Activated CD8-positive, alpha-beta memory T cell treated with anti-CD3 and anti-CD28 coated beads, Interleukin-2, amount 50 U/mL, for 4 hours (primary cell): ENCODE data around the gene BCL11B.

Experiments
- DNase-seq: peaks from one replicate; pipeline ENCODE4 v3.0.0-alpha.2; 2020

BCL11B gene

GRCh38 chr14:99286761-99287160 is 14.8 kb upstream of the BCL11B start:
- no peak for DNase-seq

DNA sequence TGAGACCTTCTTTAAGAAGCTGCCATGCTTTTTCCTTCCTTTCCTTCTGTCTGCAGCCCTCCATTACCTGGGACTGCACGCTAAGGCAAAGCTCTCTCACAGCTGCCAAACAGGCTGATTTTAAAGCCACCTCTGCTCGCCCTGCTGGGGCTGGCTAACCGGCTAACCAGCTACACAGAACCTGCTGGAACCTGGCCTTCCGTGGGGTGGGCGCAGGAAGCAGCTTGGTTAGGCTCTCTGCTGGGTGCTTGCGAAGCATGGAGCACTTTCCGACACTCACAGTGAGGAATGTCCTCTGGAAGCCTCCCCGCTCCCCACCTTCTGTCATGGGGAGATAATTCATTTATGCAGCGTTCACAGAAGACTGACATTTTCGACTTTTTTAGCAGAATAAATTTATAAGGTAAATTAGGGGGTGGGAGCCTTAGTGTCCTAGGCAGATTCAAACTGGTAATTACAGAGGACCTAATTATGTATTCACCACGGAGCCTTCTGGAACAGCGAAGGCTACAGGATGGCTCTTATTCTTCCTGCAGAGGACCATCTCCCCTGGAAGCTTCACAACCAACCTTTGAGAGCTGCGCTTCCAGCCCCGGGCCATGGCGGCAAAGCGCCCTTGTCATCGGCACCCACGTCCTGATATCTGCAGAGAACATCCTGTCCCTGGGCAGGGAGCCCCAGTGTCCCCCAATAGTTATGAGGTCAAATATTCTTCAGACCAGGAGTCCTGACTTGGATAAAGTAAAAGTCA is 12.4 kb upstream of the BCL11B start:
- DNase-seq, result no peak

DNA sequence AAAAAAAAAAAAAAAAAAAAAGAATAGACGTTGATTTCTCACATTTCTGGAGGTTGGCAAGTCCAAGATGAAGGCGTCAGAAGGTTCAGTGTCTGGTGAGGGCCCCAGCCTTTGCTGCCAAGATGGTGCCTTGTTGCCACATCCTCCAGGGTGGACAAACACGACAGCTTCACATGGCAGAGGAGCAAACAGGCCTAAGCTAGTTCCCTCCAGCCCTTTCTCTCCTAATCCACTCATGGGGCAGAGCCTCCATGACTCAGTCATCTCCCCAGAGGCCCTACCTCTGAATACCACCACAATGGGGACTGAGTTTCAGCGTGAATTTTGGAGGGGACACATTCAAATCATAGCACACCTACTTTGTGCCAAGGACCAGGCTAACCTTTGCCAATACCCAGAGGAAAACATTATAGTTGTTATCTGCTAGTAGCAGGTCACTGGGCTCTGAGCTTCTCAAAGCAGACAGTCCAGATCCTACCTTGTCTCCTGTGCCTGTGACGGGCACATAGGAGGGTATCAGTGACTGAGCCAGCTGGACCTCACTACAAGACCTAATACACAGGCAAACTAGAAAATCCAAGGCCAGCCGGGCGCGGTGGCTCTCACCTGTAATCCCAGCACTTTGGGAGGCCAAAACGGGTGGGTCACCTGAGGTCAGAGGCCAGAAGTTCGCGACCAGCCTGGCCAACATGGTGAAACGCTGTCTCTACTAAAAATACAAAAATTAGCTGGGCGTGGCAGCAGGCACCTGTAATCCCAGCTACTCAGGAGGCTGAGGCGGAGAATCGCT is 10.5 kb upstream of the BCL11B start:
- no peak for DNase-seq

DNA sequence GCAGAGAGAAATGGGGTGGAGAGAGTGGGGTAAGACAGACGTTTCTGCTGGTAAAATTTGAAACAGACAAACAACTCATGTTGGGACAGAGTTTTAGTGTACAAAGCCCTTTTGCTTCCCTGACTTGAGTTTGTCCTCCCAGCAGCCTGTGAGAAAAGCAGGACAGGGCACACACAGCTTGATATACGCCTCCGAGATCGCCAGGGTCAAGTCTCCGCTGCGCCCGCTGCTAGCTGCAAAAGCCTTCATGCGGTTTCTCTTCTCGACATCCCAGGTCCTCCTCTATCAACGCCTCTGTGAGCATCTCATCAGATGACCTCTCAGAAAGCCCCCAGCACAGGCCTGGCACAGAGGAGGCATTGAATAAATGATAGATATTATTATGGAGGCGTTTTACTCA is 9.4 kb upstream of the BCL11B start:
- DNase-seq, result no peak

- DNase-seq, result no peak
Measured at GRCh38 chr14:99280852-99281251, 8.9 kb upstream of the BCL11B start.

- DNase-seq, result no peak
Measured at GRCh38 chr14:99280066-99280731, 8.2 kb upstream of the BCL11B start.

DNA sequence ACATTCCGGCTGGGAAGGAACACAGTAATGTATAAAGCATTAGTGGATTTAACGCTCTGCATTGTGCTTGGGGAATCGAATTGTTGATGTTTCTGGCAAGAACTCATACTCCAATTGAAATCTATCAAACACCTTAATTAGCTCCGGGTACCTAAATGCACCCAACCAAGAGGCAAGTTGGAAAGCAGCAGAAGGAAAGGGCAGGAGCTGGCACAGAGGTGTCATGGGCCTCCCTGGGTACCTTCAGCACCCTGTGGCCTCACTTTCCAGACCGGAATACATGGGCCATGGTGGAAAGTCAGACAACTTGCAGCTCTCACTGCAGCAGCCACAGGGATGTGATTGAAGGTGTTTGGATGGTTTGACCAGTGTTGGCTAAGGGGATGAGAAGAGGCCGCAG is 6.8 kb upstream of the BCL11B start:
- DNase-seq, result no peak

- no peak for DNase-seq
Measured at GRCh38 chr14:99277530-99277929, 5.5 kb upstream of the BCL11B start.

DNA sequence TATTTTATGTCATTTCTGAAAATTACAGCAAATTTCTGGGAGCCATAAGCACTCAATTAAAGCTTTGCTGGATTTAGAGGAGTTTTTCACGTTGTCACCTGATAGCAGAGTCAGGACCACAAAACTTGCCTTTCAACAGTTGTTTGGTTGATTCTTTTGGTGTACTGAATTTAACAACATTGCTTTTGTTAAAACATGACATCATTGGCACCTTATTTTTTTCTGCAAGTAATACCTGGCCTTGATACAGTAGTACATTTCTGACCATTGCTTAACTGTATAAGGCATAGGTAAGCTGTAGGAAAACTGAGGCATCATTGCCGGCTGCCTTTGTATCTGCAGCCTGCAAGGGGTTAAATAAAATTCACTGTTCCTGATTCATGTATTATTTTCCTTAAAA is 4.5 kb upstream of the BCL11B start:
- DNase-seq, result no peak

- no peak for DNase-seq
Measured at GRCh38 chr14:99275222-99275584, 3.2 kb upstream of the BCL11B start.

DNA sequence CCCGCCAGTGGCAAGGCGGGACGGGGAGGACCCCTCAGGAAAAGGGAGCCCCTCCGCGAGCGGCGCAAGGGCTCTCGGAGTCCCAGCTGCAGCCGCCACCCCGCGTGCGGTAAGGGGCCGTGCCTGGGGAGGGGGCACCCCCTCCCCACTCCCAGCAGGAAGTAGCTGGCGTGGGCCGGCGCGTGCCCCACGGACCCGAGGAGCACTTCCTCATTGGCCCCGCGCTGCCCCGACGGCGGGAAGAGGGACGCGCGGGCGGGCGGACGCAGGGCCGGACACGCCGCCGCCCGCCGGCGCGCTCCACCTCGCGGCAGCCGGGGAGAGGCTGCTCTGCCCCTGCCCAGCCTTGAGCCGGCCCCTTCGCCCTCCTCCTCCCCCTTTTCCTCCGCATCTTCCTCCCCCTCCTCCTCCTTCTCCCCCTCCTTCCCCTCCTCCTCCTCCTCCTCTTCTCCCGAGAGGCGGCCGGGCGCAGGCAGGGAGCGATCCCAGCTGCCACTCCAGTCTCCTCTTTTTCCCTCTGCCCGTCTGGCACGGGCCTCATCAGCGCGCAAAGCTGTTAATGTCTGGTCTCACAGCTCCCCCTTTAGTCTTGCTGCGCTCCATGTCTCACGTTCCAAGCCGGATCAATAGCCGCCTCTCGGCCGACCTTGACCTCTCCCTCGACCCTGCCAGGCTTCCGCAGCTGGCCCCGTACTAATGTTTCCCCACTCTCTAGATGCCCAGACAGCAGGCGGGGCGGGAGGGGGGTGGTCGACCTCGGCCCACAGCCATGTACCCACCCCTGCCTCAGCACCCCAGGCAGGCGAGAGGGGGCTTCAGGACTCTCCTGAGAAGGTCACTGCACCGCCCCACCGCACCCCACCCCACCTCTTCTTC is 2.6 kb upstream of the BCL11B start:
- DNase-seq, result peak; percentile 61

- DNase-seq, result no peak
Measured at GRCh38 chr14:99273766-99274345, 1.9 kb upstream of the BCL11B start.

- DNase-seq, result peak; percentile 66
Measured at GRCh38 chr14:99272899-99273765, 1.1 kb upstream of the BCL11B start.

DNA sequence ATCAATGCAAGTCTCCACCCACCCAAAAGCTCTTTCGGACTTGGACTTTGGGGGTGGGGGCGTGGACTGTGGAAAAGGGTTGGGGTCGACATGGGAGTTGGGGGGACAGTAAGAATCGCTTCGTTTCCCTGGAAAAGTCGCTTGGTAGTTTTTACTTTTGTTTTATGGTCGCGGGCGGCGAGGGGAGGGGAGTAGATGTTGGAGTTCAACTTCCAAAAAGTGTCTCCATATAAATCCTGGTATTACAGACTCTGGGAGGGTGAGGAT is 568 bp upstream of the BCL11B start:
- DNase-seq, result no peak

- no peak for DNase-seq
Measured at GRCh38 chr14:99271221-99271941, 616 bp downstream of the BCL11B start.

GRCh38 chr14:99270458-99271220 is 1.4 kb downstream of the BCL11B start:
- DNase-seq, result no peak

DNA sequence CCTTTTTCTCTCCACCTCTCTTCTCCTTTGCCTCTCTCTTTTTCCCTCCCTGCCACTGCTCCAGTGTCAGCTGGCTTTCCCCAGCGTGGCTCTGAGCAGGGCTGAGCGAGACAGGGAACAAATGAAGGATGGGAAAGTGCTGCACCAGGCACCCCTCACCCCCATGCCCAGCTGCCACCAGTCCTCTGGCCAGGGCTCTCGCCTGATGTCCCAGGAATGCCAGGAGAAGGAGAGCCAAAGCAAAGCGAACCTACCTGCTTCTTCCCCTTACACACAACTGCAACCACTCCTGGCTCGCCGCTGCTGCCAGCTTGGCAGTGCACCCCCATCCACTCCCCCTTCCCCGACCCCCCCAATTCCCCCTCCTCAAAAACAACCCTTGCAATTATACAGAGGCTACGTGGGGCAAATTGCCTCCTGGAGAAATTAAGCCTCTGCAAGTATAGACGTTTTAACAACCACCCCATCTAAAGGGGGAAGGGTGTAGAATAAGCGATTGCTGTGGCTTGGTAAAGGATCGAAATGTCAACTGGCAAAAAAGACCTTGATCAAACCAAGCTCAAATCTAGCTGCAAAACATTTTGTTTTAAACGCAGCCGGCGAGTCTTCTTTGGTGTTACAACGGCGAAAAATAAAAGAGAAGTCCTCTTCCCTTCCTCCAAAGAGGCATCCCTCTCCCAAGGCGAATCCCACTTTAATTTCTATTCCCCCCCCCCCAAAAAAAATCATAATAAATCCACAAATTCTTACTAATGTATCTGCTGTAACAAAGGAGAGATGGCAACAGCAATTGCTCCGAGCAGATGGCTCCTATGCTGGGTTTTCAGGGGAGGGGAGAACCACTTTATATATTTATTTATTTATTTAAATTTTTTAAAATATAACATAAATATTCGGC is 2.9 kb downstream of the BCL11B start:
- no peak for DNase-seq

GRCh38 chr14:99267837-99268781 is 3.9 kb downstream of the BCL11B start:
- no peak for DNase-seq
